SK-N-SH (cell line): Measurements from ENCODE around the gene RHBDL3. TPM values are rescaled to one million over a fixed set of nuclear protein-coding genes. Genes with fewer than 3 reads are reported as not detected.

Experiments used
- CTCF ChIA-PET: fragments of 300-600, 350-600 bp; formaldehyde crosslinking; extraction: SDS; loops from one replicate; lab custom pipeline; 2021; lab: Yijun Ruan, JAX
- POLR2A ChIA-PET: fragments of 350-600 bp; sonication (Branson Sonifier 250); formaldehyde crosslinking; extraction: SDS; loops from one replicate; lab custom pipeline; 2020; ENCODE audit warnings: antibody characterized with exemption, inconsistent platforms; lab: Yijun Ruan, JAX
- DNase-seq: peaks from one replicate; pipeline ENCODE4 v3.0.0; 2012
- H2AFZ ChIP-seq: fragments of 200-600 bp; sonication (generic); 2 replicates; pipeline ENCODE4 v1.8.1; 2016; ENCODE audit warnings: antibody characterized with exemption, mild to moderate bottlenecking, low read depth
- H3F3A ChIP-seq: fragments of 200-600 bp; sonication (generic); replicated peaks from 2 replicates; pipeline ENCODE3; 2016; ENCODE audit warnings: antibody characterized with exemption, mild to moderate bottlenecking; ENCODE audit not compliant: insufficient read depth
- H3K27ac ChIP-seq, 2 experiments: fragments of 200-500 bp in 1 of 2; fragments of 200-600 bp in 1 of 2; sonication (Bioruptor generic) in 1 of 2; sonication (generic), shearing (Covaris generic) in 1 of 2; 2 replicates each; pipeline versions ENCODE4 v1.5.1 to v1.6.1; 2014 to 2016; ENCODE audit warnings: low read depth in 2 of 2, inconsistent platforms in 1 of 2, low read length in 1 of 2, mild to moderate bottlenecking in 1 of 2, mixed read lengths in 1 of 2
- H3K27me3 ChIP-seq: fragments of 200-600 bp; sonication (generic), shearing (Covaris generic); 2 replicates; pipeline ENCODE4 v1.6.1; 2016; ENCODE audit warnings: mixed run types; ENCODE audit not compliant: insufficient read depth
- H3K36me3 ChIP-seq, 2 experiments: fragments of 200-500 bp in 1 of 2; fragments of 200-600 bp in 1 of 2; sonication (Bioruptor generic) in 1 of 2; sonication (generic) in 1 of 2; replicated peaks in 1 of 2; 2 replicates each; pipeline versions ENCODE3 to v1.5.1; 2014 to 2016; ENCODE audit warnings: low read length in 1 of 2, mild to moderate bottlenecking in 1 of 2; ENCODE audit not compliant: insufficient read depth in 2 of 2, control insufficient read depth in 1 of 2
- H3K4me1 ChIP-seq, 2 experiments: fragments of 200-500 bp in 1 of 2; fragments of 200-600 bp in 1 of 2; sonication (Bioruptor generic) in 1 of 2; sonication (generic), shearing (Covaris generic) in 1 of 2; 2 replicates each; pipeline versions ENCODE4 v1.5.1 to v1.6.1; 2014 to 2016; ENCODE audit warnings: low read depth in 1 of 2, low read length in 1 of 2, mixed run types in 1 of 2; ENCODE audit not compliant: insufficient read depth in 2 of 2, control insufficient read depth in 1 of 2
- H3K4me2 ChIP-seq: fragments of 200-600 bp; sonication (generic), shearing (Covaris generic); 2 replicates; pipeline ENCODE4 v1.6.1; 2017; ENCODE audit warnings: mixed run types
- H3K4me3 ChIP-seq, 2 experiments: fragments of 200-500 bp in 1 of 2; fragments of 200-600 bp in 1 of 2; sonication (Bioruptor generic) in 1 of 2; sonication (generic), shearing (Covaris generic) in 1 of 2; 2 replicates each; pipeline versions ENCODE4 v1.5.1 to v1.8.1; 2014 to 2016; ENCODE audit warnings: low read depth in 2 of 2, inconsistent platforms in 1 of 2, low read length in 1 of 2, mild to moderate bottlenecking in 1 of 2, mixed read lengths in 1 of 2, moderate library complexity in 1 of 2
- H3K79me2 ChIP-seq: fragments of 200-600 bp; sonication (generic); 2 replicates; pipeline ENCODE4 v1.8.1; 2017; ENCODE audit warnings: mild to moderate bottlenecking; ENCODE audit not compliant: insufficient read depth
- H3K9ac ChIP-seq: fragments of 200-600 bp; sonication (generic); 2 replicates; pipeline ENCODE4 v1.6.1; 2017; ENCODE audit warnings: mixed run types
- H3K9me2 ChIP-seq: fragments of 200-600 bp; sonication (generic); 2 replicates; pipeline ENCODE4 v1.6.1; 2017; ENCODE audit warnings: mixed run types
- H3K9me3 ChIP-seq: fragments of 200-600 bp; sonication (generic); 2 replicates; pipeline ENCODE4 v1.6.1; 2017; ENCODE audit warnings: mixed run types, mild to moderate bottlenecking, moderate library complexity
- H4K20me1 ChIP-seq: fragments of 200-600 bp; sonication (generic); 2 replicates; pipeline ENCODE4 v1.6.1; 2017; ENCODE audit warnings: mild to moderate bottlenecking, mixed run types; ENCODE audit not compliant: insufficient read depth
- ELF1 ChIP-seq: IDR thresholded peaks from 2 replicates; pipeline ENCODE4 v1.4.0; 2012
- EZH2phosphoT487 ChIP-seq: fragments of 200-600 bp; sonication (generic); IDR thresholded peaks from 2 replicates; pipeline ENCODE4 v1.6.1; 2017; ENCODE audit warnings: low read depth, mixed run types, mild to moderate bottlenecking, antibody characterized with exemption, moderate library complexity, borderline replicate concordance
- FOXJ3 ChIP-seq: sonication (generic); formaldehyde crosslinking; IDR thresholded peaks from 2 replicates; pipeline ENCODE4 v1.5.1; 2020; ENCODE audit warnings: mild to moderate bottlenecking, missing genetic modification reagents
- FOXM1 ChIP-seq: IDR thresholded peaks from 2 replicates; pipeline ENCODE4 v1.4.0; 2012; ENCODE audit warnings: low read depth, mild to moderate bottlenecking
- GABPA ChIP-seq: IDR thresholded peaks from 2 replicates; pipeline ENCODE4 v1.4.0; 2012; ENCODE audit warnings: low read depth, mild to moderate bottlenecking
- NFIC ChIP-seq: IDR thresholded peaks from 2 replicates; pipeline ENCODE4 v1.4.0; 2012; ENCODE audit warnings: borderline replicate concordance
- RCOR1 ChIP-seq: fragments of 150-350 bp; IDR thresholded peaks from 2 replicates; pipeline ENCODE4 v1.6.1; 2017; ENCODE audit warnings: antibody characterized with exemption, low read length
- RFX5 ChIP-seq: IDR thresholded peaks from 2 replicates; pipeline ENCODE4 v1.6.1; 2012; ENCODE audit warnings: mild to moderate bottlenecking, improper control_type of control experiment, low read length
- SIN3A ChIP-seq: IDR thresholded peaks from 2 replicates; pipeline ENCODE4 v1.6.1; 2012; ENCODE audit warnings: low read depth, mild to moderate bottlenecking, low read length, moderate library complexity, borderline replicate concordance
- SMC3 ChIP-seq: IDR thresholded peaks from 2 replicates; pipeline ENCODE4 v1.6.1; 2012; ENCODE audit warnings: low read depth, low read length, improper control_type of control experiment
- TCF12 ChIP-seq: IDR thresholded peaks from 2 replicates; pipeline ENCODE4 v1.4.0; 2012
- YY1 ChIP-seq: IDR thresholded peaks from 2 replicates; pipeline ENCODE4 v1.4.0; 2012; ENCODE audit warnings: low read depth, mild to moderate bottlenecking
- WGBS: methylation state at CpG from one replicate; pipeline ENCODE4 v1.1.6; 2017; ENCODE audit warnings: low lambda C conversion rate; 5-methylcytosine and 5-hydroxymethylcytosine counted together
- polyA plus RNA-seq, 3 experiments: library from polyadenylated mRNA; depleted of rRNA; stranded (reverse); fragments of >200 nt; gene quantifications; 2 replicates each; pipeline ENCODE4 v1.2.3, GENCODE V29; 2012
- TF ChIP-seq, protein P1 (sequence below): fragments of 150-350 bp; IDR thresholded peaks from 2 replicates; pipeline ENCODE4 v1.6.1; 2017; ENCODE audit warnings: antibody characterized with exemption, low read length, low read depth, borderline replicate concordance
- TF ChIP-seq, protein P2 (sequence below): IDR thresholded peaks from 2 replicates; pipeline ENCODE4 v1.4.0; 2012; ENCODE audit warnings: low read depth, borderline replicate concordance
- TF ChIP-seq, protein P3 (sequence below): IDR thresholded peaks from 2 replicates; pipeline ENCODE4; 2012
- TF ChIP-seq, protein P4 (sequence below): fragments of 150-350 bp; IDR thresholded peaks from 2 replicates; pipeline ENCODE4 v1.6.1; 2016; ENCODE audit warnings: mild to moderate bottlenecking, low read depth, low read length
- TF ChIP-seq, protein P5 (sequence below): IDR thresholded peaks from 2 replicates; pipeline ENCODE4 v1.4.0; 2012; ENCODE audit warnings: low read depth
- TF ChIP-seq, protein P6 (sequence below): IDR thresholded peaks from 2 replicates; pipeline ENCODE4 v1.6.1; 2012; ENCODE audit warnings: mild to moderate bottlenecking, low read depth, low read length, moderate library complexity

RHBDL3 gene
- polyA plus RNA-seq, 1 of the 3 experiments (the other 2 are of a cell fraction): 0.72 TPM

DNA sequence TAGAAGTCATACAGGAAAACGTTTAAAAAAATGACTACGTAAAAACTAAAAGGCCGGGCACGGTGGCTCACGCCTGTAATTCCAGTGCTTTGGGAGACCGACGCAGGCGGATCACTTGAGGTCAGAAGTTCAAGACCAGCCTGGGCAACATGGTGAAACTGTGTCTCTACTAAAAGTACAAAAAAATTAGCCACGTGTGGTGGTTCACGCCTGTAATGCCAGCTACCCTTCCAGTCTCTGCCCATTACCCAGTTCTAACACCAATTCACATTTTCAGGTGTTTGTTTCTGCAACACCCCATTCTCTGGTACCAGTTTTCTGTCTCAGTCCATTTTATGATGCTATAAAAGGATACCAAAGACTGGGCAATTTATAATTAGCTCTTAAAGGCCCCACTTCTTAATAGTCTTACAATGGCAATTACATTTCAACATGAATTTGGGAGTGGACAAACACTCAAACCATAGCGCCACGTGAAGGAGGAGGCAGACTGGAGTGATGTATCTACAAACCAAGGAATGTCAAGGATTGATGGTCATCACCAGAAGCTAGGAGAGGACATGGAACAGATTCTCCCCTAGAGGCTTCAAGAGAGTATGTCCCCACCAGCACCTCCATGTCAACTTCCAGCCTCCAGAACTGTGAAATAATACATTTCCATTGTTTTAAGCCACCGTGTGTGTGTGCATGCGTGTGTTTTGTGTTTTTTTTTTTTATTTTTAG is 77.1 kb downstream of the RHBDL3 start:
- H3K9me2 ChIP-seq: no peaks in the 10 kb centered on the region
- peak overlapping the region; percentile 80 for H3K4me2 ChIP-seq
- peak overlapping the region; percentile 74 for H3K9ac ChIP-seq
- POLR2A ChIA-PET: no interaction called here
- H3K4me1 ChIP-seq: peaks cover 0 to 15% of the 10 kb centered on the region in 2 experiments; a peak in 1 of 4 replicates
- H2AFZ ChIP-seq: peak overlapping the region; percentile 94
- no peaks in the 10 kb centered on the region for H3K9me3 ChIP-seq
- H3K27me3 ChIP-seq: no peaks in the 10 kb centered on the region
- peaks cover 7 to 9% of the 10 kb centered on the region in 2 experiments for H3K36me3 ChIP-seq
- CTCF ChIA-PET: no interaction called here
- no peaks in the 10 kb centered on the region for H3K79me2 ChIP-seq
- peak overlapping the region; percentile 43 to 84; a peak in 3 of 4 replicates for H3K27ac ChIP-seq
- TF ChIP-seq, protein P1, sequence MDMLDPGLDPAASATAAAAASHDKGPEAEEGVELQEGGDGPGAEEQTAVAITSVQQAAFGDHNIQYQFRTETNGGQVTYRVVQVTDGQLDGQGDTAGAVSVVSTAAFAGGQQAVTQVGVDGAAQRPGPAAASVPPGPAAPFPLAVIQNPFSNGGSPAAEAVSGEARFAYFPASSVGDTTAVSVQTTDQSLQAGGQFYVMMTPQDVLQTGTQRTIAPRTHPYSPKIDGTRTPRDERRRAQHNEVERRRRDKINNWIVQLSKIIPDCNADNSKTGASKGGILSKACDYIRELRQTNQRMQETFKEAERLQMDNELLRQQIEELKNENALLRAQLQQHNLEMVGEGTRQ: no peak
- TF ChIP-seq, protein P2, sequence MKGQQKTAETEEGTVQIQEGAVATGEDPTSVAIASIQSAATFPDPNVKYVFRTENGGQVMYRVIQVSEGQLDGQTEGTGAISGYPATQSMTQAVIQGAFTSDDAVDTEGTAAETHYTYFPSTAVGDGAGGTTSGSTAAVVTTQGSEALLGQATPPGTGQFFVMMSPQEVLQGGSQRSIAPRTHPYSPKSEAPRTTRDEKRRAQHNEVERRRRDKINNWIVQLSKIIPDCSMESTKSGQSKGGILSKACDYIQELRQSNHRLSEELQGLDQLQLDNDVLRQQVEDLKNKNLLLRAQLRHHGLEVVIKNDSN: no peak
- TF ChIP-seq RCOR1 (no peak), EZH2phosphoT487 (no peak), FOXJ3 (CRISPR knock-in tag) (no peak), GABPA (no peak), YY1 (no peak), SIN3A (no peak), SMC3 (no peak), TCF12 (no peak), RFX5 (no peak), ELF1 (no peak), FOXM1 (no peak), NFIC (no peak)
- TF ChIP-seq, protein P3, sequence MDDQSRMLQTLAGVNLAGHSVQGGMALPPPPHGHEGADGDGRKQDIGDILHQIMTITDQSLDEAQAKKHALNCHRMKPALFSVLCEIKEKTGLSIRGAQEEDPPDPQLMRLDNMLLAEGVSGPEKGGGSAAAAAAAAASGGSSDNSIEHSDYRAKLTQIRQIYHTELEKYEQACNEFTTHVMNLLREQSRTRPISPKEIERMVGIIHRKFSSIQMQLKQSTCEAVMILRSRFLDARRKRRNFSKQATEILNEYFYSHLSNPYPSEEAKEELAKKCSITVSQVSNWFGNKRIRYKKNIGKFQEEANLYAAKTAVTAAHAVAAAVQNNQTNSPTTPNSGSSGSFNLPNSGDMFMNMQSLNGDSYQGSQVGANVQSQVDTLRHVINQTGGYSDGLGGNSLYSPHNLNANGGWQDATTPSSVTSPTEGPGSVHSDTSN: no peak
- TF ChIP-seq, protein P4, sequence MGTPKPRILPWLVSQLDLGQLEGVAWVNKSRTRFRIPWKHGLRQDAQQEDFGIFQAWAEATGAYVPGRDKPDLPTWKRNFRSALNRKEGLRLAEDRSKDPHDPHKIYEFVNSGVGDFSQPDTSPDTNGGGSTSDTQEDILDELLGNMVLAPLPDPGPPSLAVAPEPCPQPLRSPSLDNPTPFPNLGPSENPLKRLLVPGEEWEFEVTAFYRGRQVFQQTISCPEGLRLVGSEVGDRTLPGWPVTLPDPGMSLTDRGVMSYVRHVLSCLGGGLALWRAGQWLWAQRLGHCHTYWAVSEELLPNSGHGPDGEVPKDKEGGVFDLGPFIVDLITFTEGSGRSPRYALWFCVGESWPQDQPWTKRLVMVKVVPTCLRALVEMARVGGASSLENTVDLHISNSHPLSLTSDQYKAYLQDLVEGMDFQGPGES: no peak
- TF ChIP-seq, protein P5, sequence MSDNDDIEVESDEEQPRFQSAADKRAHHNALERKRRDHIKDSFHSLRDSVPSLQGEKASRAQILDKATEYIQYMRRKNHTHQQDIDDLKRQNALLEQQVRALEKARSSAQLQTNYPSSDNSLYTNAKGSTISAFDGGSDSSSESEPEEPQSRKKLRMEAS: no peak
- TF ChIP-seq, protein P6, sequence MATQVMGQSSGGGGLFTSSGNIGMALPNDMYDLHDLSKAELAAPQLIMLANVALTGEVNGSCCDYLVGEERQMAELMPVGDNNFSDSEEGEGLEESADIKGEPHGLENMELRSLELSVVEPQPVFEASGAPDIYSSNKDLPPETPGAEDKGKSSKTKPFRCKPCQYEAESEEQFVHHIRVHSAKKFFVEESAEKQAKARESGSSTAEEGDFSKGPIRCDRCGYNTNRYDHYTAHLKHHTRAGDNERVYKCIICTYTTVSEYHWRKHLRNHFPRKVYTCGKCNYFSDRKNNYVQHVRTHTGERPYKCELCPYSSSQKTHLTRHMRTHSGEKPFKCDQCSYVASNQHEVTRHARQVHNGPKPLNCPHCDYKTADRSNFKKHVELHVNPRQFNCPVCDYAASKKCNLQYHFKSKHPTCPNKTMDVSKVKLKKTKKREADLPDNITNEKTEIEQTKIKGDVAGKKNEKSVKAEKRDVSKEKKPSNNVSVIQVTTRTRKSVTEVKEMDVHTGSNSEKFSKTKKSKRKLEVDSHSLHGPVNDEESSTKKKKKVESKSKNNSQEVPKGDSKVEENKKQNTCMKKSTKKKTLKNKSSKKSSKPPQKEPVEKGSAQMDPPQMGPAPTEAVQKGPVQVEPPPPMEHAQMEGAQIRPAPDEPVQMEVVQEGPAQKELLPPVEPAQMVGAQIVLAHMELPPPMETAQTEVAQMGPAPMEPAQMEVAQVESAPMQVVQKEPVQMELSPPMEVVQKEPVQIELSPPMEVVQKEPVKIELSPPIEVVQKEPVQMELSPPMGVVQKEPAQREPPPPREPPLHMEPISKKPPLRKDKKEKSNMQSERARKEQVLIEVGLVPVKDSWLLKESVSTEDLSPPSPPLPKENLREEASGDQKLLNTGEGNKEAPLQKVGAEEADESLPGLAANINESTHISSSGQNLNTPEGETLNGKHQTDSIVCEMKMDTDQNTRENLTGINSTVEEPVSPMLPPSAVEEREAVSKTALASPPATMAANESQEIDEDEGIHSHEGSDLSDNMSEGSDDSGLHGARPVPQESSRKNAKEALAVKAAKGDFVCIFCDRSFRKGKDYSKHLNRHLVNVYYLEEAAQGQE: no peak
- WGBS: 64% methylated on average over 14 of the region's 14 CpGs
- H3F3A ChIP-seq: peaks cover 10% of the 10 kb centered on the region
- H3K4me3 ChIP-seq: peak overlapping the region; percentile 59 to 69
- no peak for DNase-seq
- no peaks in the 10 kb centered on the region for H4K20me1 ChIP-seq
